Suprapubic skin (tissue), 4 donors: ENCODE data around the gene FOXN3.

ENCODE experiments used
- CTCF ChIP-seq, 2 donors: fragments of 200-600 bp in 1 of 2; fragments of 450-650 bp in 1 of 2; sonication (generic) in 1 of 2; IDR thresholded peaks; one replicate each; pipeline ENCODE4 v1.5.1; 2016 to 2019; ENCODE audit warnings: antibody characterized with exemption in 2 of 2, mild to moderate bottlenecking in 1 of 2, moderate library complexity in 1 of 2
- EP300 ChIP-seq: sonication (generic); formaldehyde crosslinking; IDR thresholded peaks from one replicate; pipeline ENCODE4 v1.6.1; 2017; ENCODE audit warnings: antibody characterized with exemption
- POLR2A ChIP-seq, 2 donors: fragments of 450-650 bp; IDR thresholded peaks; one replicate each; pipeline ENCODE4 v1.6.1; 2017; ENCODE audit warnings: antibody characterized with exemption in 2 of 2, mild to moderate bottlenecking in 2 of 2, moderate library complexity in 2 of 2
- POLR2AphosphoS5 ChIP-seq, 3 donors: sonication (generic); formaldehyde crosslinking; IDR thresholded peaks; one replicate each; pipeline ENCODE4 v1.6.1; 2017; ENCODE audit warnings: antibody characterized with exemption in 3 of 3

- no peak for TF ChIP-seq CTCF (IDR thresholded peaks at IDR 0.05)
- TF ChIP-seq POLR2AphosphoS5 (IDR thresholded peaks at IDR 0.05): no peak
- TF ChIP-seq POLR2A (IDR thresholded peaks at IDR 0.05): no peak
- no peak for TF ChIP-seq EP300
Measured at GRCh38 chr14:89420502-89420901, 3.5 kb upstream of the FOXN3 start.
